RWPE2 (cell line): ENCODE measurements around the gene UBE2Z.

Experiments used
- ATAC-seq: fragments of 200-7000 bp; cut with Tn5 transposase; 3 replicates; pipeline ENCODE4 v1.9.1; 2021; ENCODE audit warnings: low read depth
- DNase-seq: peaks from one replicate; pipeline ENCODE4 v3.0.0-alpha.2; 2020; ENCODE audit warnings: low spot score
- H3K27ac ChIP-seq: fragments of 450-650 bp; 2 replicates; pipeline ENCODE4 v1.5.1; 2017; ENCODE audit warnings: mild to moderate bottlenecking; ENCODE audit not compliant: poor library complexity, severe bottlenecking
- H3K27me3 ChIP-seq: fragments of 250-450 bp; sonication (Bioruptor Pico); 2 replicates; pipeline ENCODE4 v1.5.1; 2021; ENCODE audit warnings: mild to moderate bottlenecking, moderate library complexity; ENCODE audit not compliant: insufficient read depth, poor library complexity, severe bottlenecking
- H3K36me3 ChIP-seq: fragments of 250-450 bp; sonication (Bioruptor Pico); 2 replicates; pipeline ENCODE4 v1.5.1; 2020; ENCODE audit warnings: low read depth, mild to moderate bottlenecking, moderate library complexity
- H3K4me1 ChIP-seq: fragments of 250-450 bp; sonication (Bioruptor Pico); 2 replicates; pipeline ENCODE4 v1.5.1; 2021; ENCODE audit warnings: mild to moderate bottlenecking, moderate library complexity; ENCODE audit not compliant: insufficient read depth, poor library complexity, severe bottlenecking
- H3K4me3 ChIP-seq: fragments of 250-450 bp; sonication (Bioruptor Pico); 2 replicates; pipeline ENCODE4 v1.5.1; 2021; ENCODE audit warnings: mild to moderate bottlenecking, moderate library complexity; ENCODE audit not compliant: severe bottlenecking
- H3K9me3 ChIP-seq: fragments of 250-450 bp; sonication (Bioruptor Pico); 2 replicates; pipeline ENCODE4 v1.5.1; 2021; ENCODE audit warnings: mild to moderate bottlenecking, moderate library complexity; ENCODE audit not compliant: severe bottlenecking
- CTCF ChIP-seq: fragments of 450-650 bp; IDR thresholded peaks from one replicate; pipeline ENCODE4 v1.5.1; 2017; ENCODE audit warnings: mild to moderate bottlenecking, moderate library complexity; ENCODE audit not compliant: poor library complexity, severe bottlenecking

Gene UBE2Z

GRCh38 chr17:48890086-48890485, 18.1 kb upstream of the UBE2Z start:
- no peaks in the 10 kb centered on the region for H3K27me3 ChIP-seq
- H3K4me1 ChIP-seq, result peaks cover 3% of the 10 kb centered on the region
- ATAC-seq, result no peak
- H3K4me3 ChIP-seq, result no peak overlapping the region
- peaks cover 13% of the 10 kb centered on the region for H3K36me3 ChIP-seq
- TF ChIP-seq CTCF, result no peak
- H3K9me3 ChIP-seq, result no peaks in the 10 kb centered on the region
- DNase-seq, result no peak
- no peak overlapping the region for H3K27ac ChIP-seq

GRCh38 chr17:48892940-48893645, 15.1 kb upstream of the UBE2Z start:
- no peak for DNase-seq
- Histone ChIP-seq H3K27me3 (no peaks in the 10 kb centered on the region), H3K4me3 (peak overlapping the region; percentile 73), H3K36me3 (peaks cover 33% of the 10 kb centered on the region), H3K4me1 (peaks cover 3% of the 10 kb centered on the region), H3K27ac (peak overlapping the region; percentile 38), H3K9me3 (no peaks in the 10 kb centered on the region)
- ATAC-seq, result no peak
- no peak for TF ChIP-seq CTCF

GRCh38 chr17:48893646-48894508, 14.3 kb upstream of the UBE2Z start:
- H3K36me3 ChIP-seq, result peaks cover 37% of the 10 kb centered on the region
- DNase-seq (no peak), ATAC-seq (no peak)
- H3K27me3 ChIP-seq, result no peaks in the 10 kb centered on the region
- no peak for TF ChIP-seq CTCF
- no peaks in the 10 kb centered on the region for H3K9me3 ChIP-seq
- peaks cover 3% of the 10 kb centered on the region for H3K4me1 ChIP-seq
- H3K27ac ChIP-seq, result peak overlapping the region; percentile 38
- peak overlapping the region; percentile 73 for H3K4me3 ChIP-seq

- no peak overlapping the region for H3K27ac ChIP-seq
- no peaks in the 10 kb centered on the region for H3K9me3 ChIP-seq
- peaks cover 3% of the 10 kb centered on the region for H3K4me1 ChIP-seq
- TF ChIP-seq CTCF, result no peak
- ATAC-seq (no peak), DNase-seq (no peak)
- H3K4me3 ChIP-seq, result no peak overlapping the region
- no peaks in the 10 kb centered on the region for H3K27me3 ChIP-seq
- H3K36me3 ChIP-seq, result peaks cover 37% of the 10 kb centered on the region
Measured at GRCh38 chr17:48894886-48895285, 13.3 kb upstream of the UBE2Z start.
